NT2/D1 (cell line): Measurements from ENCODE around the gene LIN28B.
A peak's percentile ranks its signal among the peaks of the same experiment; 100 is the strongest.

Source experiments
- DNase-seq: peaks from one replicate; pipeline ENCODE4 v3.0.0-alpha.2; 2011; ENCODE audit warnings: low read depth, low spot score
- H3K27me3 ChIP-seq: 2 replicates; pipeline ENCODE4 v1.6.0; 2011; ENCODE audit warnings: mild to moderate bottlenecking; ENCODE audit not compliant: insufficient read length, insufficient read depth
- H3K36me3 ChIP-seq: 2 replicates; pipeline ENCODE4 v1.6.1; 2011; ENCODE audit warnings: mild to moderate bottlenecking, low read length, mixed read lengths; ENCODE audit not compliant: insufficient read depth, insufficient read length
- H3K4me1 ChIP-seq: 2 replicates; pipeline ENCODE4 v1.5.1; 2011; ENCODE audit not compliant: insufficient read depth, insufficient read length
- H3K4me3 ChIP-seq: 2 replicates; pipeline ENCODE4 v1.5.1; 2011; ENCODE audit warnings: low read depth; ENCODE audit not compliant: insufficient read length
- H3K9ac ChIP-seq: 2 replicates; pipeline ENCODE4 v1.6.0; 2011; ENCODE audit warnings: low read depth; ENCODE audit not compliant: insufficient read length
- H3K9me3 ChIP-seq: 2 replicates; pipeline ENCODE4 v1.5.1; 2011; ENCODE audit warnings: mild to moderate bottlenecking, low read length; ENCODE audit not compliant: insufficient read depth
- SUZ12 ChIP-seq: IDR thresholded peaks from 2 replicates; pipeline ENCODE4 v1.6.1; 2011; ENCODE audit not compliant: insufficient read length, insufficient read depth; ENCODE audit errors: extremely low read depth
- YY1 ChIP-seq: IDR thresholded peaks from 2 replicates; pipeline ENCODE4 v1.6.1; 2011; ENCODE audit not compliant: insufficient read length, insufficient read depth
- ZNF274 ChIP-seq: IDR thresholded peaks from 2 replicates; pipeline ENCODE4 v1.6.1; 2011; ENCODE audit warnings: mild to moderate bottlenecking, low read depth, low read length

Gene LIN28B

GRCh38 chr6:105087571-105088211, 130.8 kb downstream of the LIN28B start:
- TF ChIP-seq YY1 = no peak
- no peak overlapping the region for H3K9ac ChIP-seq
- no peaks in the 10 kb centered on the region for H3K9me3 ChIP-seq
- no peak overlapping the region for H3K4me3 ChIP-seq
- no peaks in the 10 kb centered on the region for H3K4me1 ChIP-seq
- DNase-seq = peak; percentile 15
- H3K27me3 ChIP-seq = no peaks in the 10 kb centered on the region
- no peaks in the 10 kb centered on the region for H3K36me3 ChIP-seq

GRCh38 chr6:105091140-105091829, 134.4 kb downstream of the LIN28B start:
- no peaks in the 10 kb centered on the region for H3K36me3 ChIP-seq
- no peak overlapping the region for H3K4me3 ChIP-seq
- no peaks in the 10 kb centered on the region for H3K9me3 ChIP-seq
- TF ChIP-seq SUZ12 (no peak), YY1 (no peak), ZNF274 (no peak)
- no peak overlapping the region for H3K9ac ChIP-seq
- H3K4me1 ChIP-seq = no peaks in the 10 kb centered on the region
- no peak for DNase-seq
- no peaks in the 10 kb centered on the region for H3K27me3 ChIP-seq

GRCh38 chr6:105094133-105094640, 137.3 kb downstream of the LIN28B start:
- TF ChIP-seq SUZ12 = no peak
- no peak for TF ChIP-seq ZNF274
- no peak for TF ChIP-seq YY1
- no peak overlapping the region for H3K4me3 ChIP-seq
- H3K4me1 ChIP-seq = no peaks in the 10 kb centered on the region
- no peak for DNase-seq
- peaks cover under 1% of the 10 kb centered on the region for H3K36me3 ChIP-seq
- no peaks in the 10 kb centered on the region for H3K27me3 ChIP-seq
- no peak overlapping the region for H3K9ac ChIP-seq
- no peaks in the 10 kb centered on the region for H3K9me3 ChIP-seq

GRCh38 chr6:105095139-105095538, 138.2 kb downstream of the LIN28B start:
- DNase-seq = no peak
- TF ChIP-seq ZNF274 = no peak
- no peak for TF ChIP-seq SUZ12
- TF ChIP-seq YY1 = no peak

GRCh38 chr6:105097288-105097687, 140.4 kb downstream of the LIN28B start:
- Histone ChIP-seq H3K9me3 (no peaks in the 10 kb centered on the region), H3K4me3 (no peak overlapping the region), H3K36me3 (peaks cover 6% of the 10 kb centered on the region), H3K27me3 (no peaks in the 10 kb centered on the region), H3K9ac (no peak overlapping the region), H3K4me1 (no peaks in the 10 kb centered on the region)
- TF ChIP-seq YY1 (no peak), ZNF274 (no peak), SUZ12 (no peak)
- DNase-seq = no peak

More at GRCh38 chr6:105095139-105095538, 138.2 kb downstream of the LIN28B start:
- Histone ChIP-seq H3K36me3 (peaks cover 6% of the 10 kb centered on the region), H3K4me1 (no peaks in the 10 kb centered on the region), H3K9ac (no peak overlapping the region), H3K4me3 (no peak overlapping the region), H3K27me3 (no peaks in the 10 kb centered on the region), H3K9me3 (no peaks in the 10 kb centered on the region)

- Histone ChIP-seq H3K9ac (no peak overlapping the region), H3K36me3 (peaks cover 6% of the 10 kb centered on the region), H3K9me3 (no peaks in the 10 kb centered on the region), H3K4me3 (no peak overlapping the region), H3K27me3 (no peaks in the 10 kb centered on the region), H3K4me1 (no peaks in the 10 kb centered on the region)
- TF ChIP-seq ZNF274 (no peak), YY1 (no peak), SUZ12 (no peak)
- no peak for DNase-seq
Measured at GRCh38 chr6:105099371-105099770, 142.5 kb downstream of the LIN28B start.

GRCh38 chr6:105102186-105102585, 145.3 kb downstream of the LIN28B start:
- TF ChIP-seq YY1 (no peak), SUZ12 (no peak), ZNF274 (no peak)
- DNase-seq = no peak
- Histone ChIP-seq H3K9ac (no peak overlapping the region), H3K4me1 (no peaks in the 10 kb centered on the region), H3K4me3 (no peak overlapping the region), H3K9me3 (no peaks in the 10 kb centered on the region), H3K27me3 (no peaks in the 10 kb centered on the region), H3K36me3 (peaks cover 6% of the 10 kb centered on the region)
